ENCODE data around the gene NSD2.

The NSD2 gene

DNA sequence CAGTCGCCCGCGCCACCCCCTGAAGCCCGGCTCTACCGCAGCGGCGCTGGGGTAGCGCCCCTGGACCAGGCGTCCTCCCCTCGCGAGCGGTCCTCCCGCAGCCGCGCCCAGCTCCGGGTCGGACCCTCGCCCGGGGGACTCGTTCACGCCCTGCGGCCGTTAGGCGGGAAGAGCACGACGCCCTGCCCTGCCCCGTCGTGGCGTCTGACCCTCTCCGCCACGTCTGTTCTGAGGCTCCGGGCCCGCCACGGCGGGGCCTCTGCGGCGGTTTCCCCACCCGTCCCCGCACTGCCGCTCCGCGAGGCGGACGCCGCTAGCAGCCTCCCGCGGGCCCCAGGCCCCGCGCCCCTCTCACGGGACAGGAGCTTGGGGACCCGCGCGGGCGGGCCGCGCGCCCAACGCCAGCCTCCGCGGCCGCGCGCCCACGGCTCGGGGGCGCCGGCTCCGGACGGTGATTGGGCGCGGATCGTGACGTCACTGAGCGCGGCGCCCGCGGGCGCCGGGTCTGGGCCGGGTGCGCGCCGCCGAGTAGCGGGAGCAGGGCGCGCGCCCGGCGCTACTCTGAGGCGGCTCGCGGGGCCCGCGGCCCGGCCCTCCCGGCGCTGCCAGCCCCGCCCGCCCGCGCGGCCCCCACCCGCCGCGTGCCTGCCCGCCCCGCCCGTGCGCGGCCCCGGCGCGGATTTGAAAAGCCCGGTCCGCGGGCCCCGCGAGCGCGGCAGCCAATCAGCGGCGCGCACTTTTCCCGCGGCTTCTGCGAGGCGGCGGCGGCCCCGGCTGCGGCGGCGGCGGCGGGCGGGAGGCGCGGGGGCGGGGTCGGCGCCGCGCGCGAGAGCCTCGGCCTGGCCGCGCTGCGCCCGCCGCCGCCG, at the start of gene NSD2:
TSS of gene NSD2 (plus strand) at position 816 of the 866 bp plus-strand sequence. CDS start 29,262 bp downstream, outside the sequence.
- Histone ChIP-seq H3K4me1 (ENCODE audit: low read length) (peaks cover 32% of the 10 kb centered on the region), H3K36me3 (replicated peaks; ENCODE audit: low read depth, low read length) (peaks cover 7% of the 10 kb centered on the region), H3K9ac (ENCODE audit: low read length) (peak within 1 kb of the TSS; percentile 96), H4K20me1 (ENCODE audit: insufficient read depth, low read length) (peaks cover 30% of the 10 kb centered on the region), H3K4me2 (ENCODE audit: low read length) (peak within 1 kb of the TSS; percentile 98), H2AFZ (ENCODE audit: low read depth, low read length) (peak within 1 kb of the TSS; percentile 67; the same call in 1 of the 2 replicates), H3K27me3 (ENCODE audit: low read depth, low read length) (no peaks in the 10 kb centered on the region; the same call in 1 of the 2 replicates), H3K79me2 (ENCODE audit: low read length) (peaks cover 52% of the 10 kb centered on the region), H3K27ac (ENCODE audit: low read length) (peak within 1 kb of the TSS; percentile 93), H3K4me3 (ENCODE audit: low read length) (peak within 1 kb of the TSS; percentile 90), H3K9me3 (ENCODE audit: insufficient read depth, low read length) (no peaks in the 10 kb centered on the region)
- no peak for TF ChIP-seq EZH2phosphoT487 (IDR thresholded peaks at IDR 0.05; ENCODE audit: low read depth)
- TF ChIP-seq, protein P1, sequence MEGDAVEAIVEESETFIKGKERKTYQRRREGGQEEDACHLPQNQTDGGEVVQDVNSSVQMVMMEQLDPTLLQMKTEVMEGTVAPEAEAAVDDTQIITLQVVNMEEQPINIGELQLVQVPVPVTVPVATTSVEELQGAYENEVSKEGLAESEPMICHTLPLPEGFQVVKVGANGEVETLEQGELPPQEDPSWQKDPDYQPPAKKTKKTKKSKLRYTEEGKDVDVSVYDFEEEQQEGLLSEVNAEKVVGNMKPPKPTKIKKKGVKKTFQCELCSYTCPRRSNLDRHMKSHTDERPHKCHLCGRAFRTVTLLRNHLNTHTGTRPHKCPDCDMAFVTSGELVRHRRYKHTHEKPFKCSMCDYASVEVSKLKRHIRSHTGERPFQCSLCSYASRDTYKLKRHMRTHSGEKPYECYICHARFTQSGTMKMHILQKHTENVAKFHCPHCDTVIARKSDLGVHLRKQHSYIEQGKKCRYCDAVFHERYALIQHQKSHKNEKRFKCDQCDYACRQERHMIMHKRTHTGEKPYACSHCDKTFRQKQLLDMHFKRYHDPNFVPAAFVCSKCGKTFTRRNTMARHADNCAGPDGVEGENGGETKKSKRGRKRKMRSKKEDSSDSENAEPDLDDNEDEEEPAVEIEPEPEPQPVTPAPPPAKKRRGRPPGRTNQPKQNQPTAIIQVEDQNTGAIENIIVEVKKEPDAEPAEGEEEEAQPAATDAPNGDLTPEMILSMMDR (IDR thresholded peaks at IDR 0.05; ENCODE audit: low read depth, low read length): no peak

GRCh38 chr4:1821679-1822567, 49.3 kb upstream of the NSD2 start:
- no peaks in the 10 kb centered on the region for H3K4me1 ChIP-seq (ENCODE audit: low read length)
- H3K9ac ChIP-seq (ENCODE audit: low read length): no peak overlapping the region
- H3K4me3 ChIP-seq (ENCODE audit: low read length): no peak overlapping the region
- peaks cover 37% of the 10 kb centered on the region for H3K36me3 ChIP-seq (replicated peaks; ENCODE audit: low read depth, low read length)
- H3K27me3 ChIP-seq (ENCODE audit: low read depth, low read length): no peaks in the 10 kb centered on the region
- H3K79me2 ChIP-seq (ENCODE audit: low read length): no peaks in the 10 kb centered on the region
- no peaks in the 10 kb centered on the region for H3K9me3 ChIP-seq (ENCODE audit: insufficient read depth, low read length)
- H3K27ac ChIP-seq (ENCODE audit: low read length): no peak overlapping the region
- no peak overlapping the region for H2AFZ ChIP-seq (ENCODE audit: low read depth, low read length)
- no peaks in the 10 kb centered on the region for H4K20me1 ChIP-seq (ENCODE audit: insufficient read depth, low read length)
- H3K4me2 ChIP-seq (ENCODE audit: low read length): no peak overlapping the region
- TF ChIP-seq, protein P1 (IDR thresholded peaks at IDR 0.05; ENCODE audit: low read depth, low read length): no peak
- no peak for TF ChIP-seq EZH2phosphoT487 (IDR thresholded peaks at IDR 0.05; ENCODE audit: low read depth)

DNA sequence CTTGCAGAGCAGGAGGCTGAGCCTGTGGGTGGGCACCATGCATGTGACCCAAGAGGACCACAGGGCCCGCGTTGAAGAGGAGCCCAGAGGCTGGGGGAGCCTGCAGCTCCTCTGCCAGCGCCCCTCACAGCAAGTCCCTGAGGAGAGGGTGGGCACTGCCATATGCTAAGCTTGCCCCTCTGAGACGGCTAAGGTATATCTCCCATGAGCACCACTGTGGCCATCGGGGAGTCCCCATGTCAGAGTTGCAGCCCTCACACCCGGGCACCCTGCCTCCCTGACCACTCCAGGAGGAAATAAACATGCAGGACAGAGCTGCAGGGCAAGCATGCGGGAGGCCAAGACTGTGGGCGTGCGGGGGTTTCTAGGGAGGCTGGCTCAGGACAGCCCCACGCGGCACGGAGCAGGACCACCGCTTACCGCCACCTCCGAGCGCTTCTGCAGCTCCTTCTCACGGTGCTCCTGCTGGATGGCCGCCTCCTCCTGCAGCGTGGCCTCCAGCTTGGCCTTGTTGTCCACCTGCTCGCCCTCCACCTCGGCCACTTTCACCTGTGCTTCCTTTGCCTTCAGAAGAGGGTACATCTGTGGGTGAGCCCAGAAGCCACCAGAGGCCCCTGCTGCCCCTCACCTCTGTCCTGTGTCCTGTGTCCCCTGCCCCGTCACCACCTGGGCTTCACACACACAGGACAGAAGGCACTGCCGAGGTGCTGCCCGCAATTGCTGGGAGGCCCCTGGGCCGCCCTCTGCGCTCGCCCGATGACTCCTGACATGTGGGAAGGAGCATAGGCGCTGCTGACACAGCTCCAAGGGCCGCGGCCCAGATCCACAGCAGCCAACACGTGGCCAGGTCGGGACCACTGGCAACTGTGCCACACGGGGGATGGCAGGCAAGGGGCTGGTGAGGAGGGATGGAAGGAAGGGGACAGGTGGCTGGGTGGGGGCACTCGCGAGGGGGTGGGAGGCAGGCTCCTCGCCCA, 48.3 kb upstream of the NSD2 start:
- H4K20me1 ChIP-seq (ENCODE audit: insufficient read depth, low read length): no peaks in the 10 kb centered on the region
- H3K9ac ChIP-seq (ENCODE audit: low read length): no peak overlapping the region
- no peak overlapping the region for H3K27ac ChIP-seq (ENCODE audit: low read length)
- H3K27me3 ChIP-seq (ENCODE audit: low read depth, low read length): no peaks in the 10 kb centered on the region
- TF ChIP-seq EZH2phosphoT487 (IDR thresholded peaks at IDR 0.05; ENCODE audit: low read depth): no peak
- TF ChIP-seq, protein P1 (IDR thresholded peaks at IDR 0.05; ENCODE audit: low read depth, low read length): no peak
- H3K36me3 ChIP-seq (replicated peaks; ENCODE audit: low read depth, low read length): peaks cover 36% of the 10 kb centered on the region
- H3K79me2 ChIP-seq (ENCODE audit: low read length): no peaks in the 10 kb centered on the region
- H3K4me3 ChIP-seq (ENCODE audit: low read length): no peak overlapping the region
- H3K9me3 ChIP-seq (ENCODE audit: insufficient read depth, low read length): no peaks in the 10 kb centered on the region
- H2AFZ ChIP-seq (ENCODE audit: low read depth, low read length): no peak overlapping the region
- no peak overlapping the region for H3K4me2 ChIP-seq (ENCODE audit: low read length)
- no peaks in the 10 kb centered on the region for H3K4me1 ChIP-seq (ENCODE audit: low read length)
